ENCODE data around the gene SDHAF4.
"Not testable (repeated sequence)": the region's sequence is repeated elsewhere in the genome, so short reads cannot be mapped to it uniquely, and the experiment has no call there.

The SDHAF4 gene

DNA sequence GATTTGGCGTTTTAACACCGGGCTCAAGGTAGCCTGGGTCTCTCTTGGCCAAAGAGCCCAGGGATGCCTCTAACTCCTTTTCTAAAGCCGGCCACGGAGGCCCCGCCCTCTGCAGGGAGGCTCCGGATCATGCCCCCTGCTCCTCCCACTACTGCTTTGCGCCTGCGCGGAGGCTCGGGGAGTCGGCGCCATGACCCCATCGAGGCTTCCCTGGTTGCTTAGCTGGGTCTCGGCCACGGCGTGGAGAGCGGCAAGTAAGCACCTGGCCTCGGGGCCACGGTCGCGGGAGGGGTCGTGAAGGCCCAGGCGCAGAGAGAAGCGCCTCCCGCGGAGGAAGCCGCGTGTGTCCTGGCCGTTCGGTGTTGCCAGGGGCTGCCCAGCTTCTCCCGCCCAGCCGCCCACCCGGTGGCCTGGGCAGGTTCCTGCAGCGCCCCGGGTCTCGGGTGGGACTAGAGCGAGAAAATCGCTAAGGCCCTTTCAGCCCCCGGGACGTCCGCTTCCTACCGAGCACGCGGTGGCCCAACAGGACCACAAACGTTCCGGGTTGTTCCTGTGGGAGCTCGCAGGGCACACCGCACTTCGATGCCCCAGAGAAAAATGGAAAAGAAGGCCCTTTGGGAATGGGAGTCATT is at the start of gene SDHAF4:
TSS of gene SDHAF4 (plus strand) at position 180 of the 632 bp plus-strand sequence. CDS start at position 191, 11 bp downstream.
- DNase-seq = peak; percentile 77

- no peak for DNase-seq
Measured at GRCh38 chr6:70518723-70519122, 48.0 kb upstream of the SDHAF4 start.

GRCh38 chr6:70520575-70520974 is 46.2 kb upstream of the SDHAF4 start:
- peak; percentile 6 for DNase-seq

GRCh38 chr6:70524721-70525286 is 41.9 kb upstream of the SDHAF4 start:
- no peak for DNase-seq

DNA sequence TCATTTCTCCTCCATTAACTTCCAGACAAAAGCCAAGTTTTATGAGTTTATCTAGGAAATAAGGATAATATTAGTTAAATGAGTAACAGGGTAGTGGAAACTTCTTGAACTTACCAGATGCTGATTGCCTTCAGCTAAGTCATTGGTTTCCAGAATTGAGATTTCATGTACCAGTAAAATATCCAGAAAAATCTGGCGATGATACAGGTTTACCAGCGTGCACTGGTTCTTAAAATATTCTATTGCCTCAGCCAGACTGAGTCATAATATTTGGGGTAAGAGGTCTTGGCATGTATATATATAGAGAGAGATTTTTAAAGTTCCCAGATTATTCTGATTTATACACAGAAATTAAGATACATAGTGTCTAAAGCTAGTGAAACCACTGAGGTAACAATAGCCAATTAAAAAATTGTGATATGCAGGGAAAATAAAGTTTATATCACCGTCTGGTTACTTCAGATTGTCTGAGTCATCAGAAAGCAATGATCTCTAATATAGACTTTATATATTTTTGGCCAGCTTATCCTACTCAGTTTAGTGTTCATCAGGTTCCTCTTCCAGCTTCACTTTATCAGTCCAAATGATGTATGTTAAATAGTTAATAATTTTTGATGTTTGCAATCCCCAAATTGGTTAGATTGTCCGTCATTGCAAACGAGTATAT is 39.5 kb upstream of the SDHAF4 start:
- DNase-seq = no peak

GRCh38 chr6:70530023-70530422 is 36.7 kb upstream of the SDHAF4 start:
- no peak for DNase-seq

- DNase-seq = no peak
Measured at GRCh38 chr6:70531133-70531532, 35.6 kb upstream of the SDHAF4 start.

- DNase-seq = no peak
Measured at GRCh38 chr6:70537266-70537665, 29.5 kb upstream of the SDHAF4 start.

GRCh38 chr6:70538376-70538775 is 28.4 kb upstream of the SDHAF4 start:
- no peak for DNase-seq

DNA sequence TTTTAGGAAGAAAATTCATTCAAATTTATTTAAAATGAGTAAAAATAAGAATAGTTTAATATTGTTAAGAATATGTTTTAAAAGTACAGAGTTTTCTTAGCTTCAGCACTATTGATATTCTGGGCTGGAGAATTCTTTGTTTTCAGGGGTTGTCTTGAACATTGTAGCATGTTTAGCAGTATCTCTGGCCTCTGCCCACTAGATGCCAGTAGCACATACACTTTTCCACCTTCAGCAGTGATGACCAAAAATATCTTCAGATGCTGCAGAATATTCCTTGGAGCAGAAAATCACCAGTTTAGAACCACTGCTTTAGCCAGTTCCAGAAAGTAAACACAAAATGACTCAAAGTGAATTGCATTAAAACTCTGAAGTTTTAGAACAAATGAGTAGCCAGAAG is 19.4 kb upstream of the SDHAF4 start:
- no peak for DNase-seq

- no peak for DNase-seq
Measured at GRCh38 chr6:70547905-70548304, 18.8 kb upstream of the SDHAF4 start.

GRCh38 chr6:70549327-70549726 is 17.4 kb upstream of the SDHAF4 start:
- DNase-seq = no peak

- no peak for DNase-seq
Measured at GRCh38 chr6:70551566-70551965, 15.2 kb upstream of the SDHAF4 start.

DNA sequence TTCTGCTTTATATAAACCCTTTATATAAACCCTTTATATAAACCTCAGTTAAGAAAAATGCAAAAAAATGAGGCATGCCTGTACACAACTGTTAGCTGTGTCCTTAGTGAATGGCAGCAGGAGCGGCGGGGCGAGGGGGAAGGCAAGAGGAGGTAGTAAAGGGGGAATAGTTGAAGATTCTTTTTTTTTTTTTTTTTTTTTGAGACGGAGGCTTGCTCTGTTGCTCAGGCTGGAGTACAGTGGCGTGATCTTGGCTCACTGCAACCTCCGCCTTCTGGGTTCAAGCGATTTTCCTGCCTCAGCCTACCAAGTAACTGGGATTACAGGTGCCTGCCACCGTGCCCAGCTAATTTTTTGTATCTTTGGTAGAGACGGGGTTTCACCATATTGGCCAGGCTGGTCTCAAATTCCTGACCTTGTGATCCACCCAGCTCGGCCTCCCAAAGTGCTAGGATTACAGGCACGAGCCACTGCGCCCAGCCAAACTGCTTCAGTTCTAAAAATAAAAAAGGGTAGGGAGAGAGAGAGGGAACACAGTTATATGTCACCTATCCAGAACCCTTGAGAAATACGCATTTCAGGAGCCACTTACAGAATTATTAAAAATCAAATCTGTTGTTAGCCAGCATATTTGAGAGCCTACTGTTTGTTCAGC is 14.3 kb upstream of the SDHAF4 start:
- not testable (repeated sequence) for DNase-seq

- DNase-seq = no peak
Measured at GRCh38 chr6:70552974-70553373, 13.8 kb upstream of the SDHAF4 start.

DNA sequence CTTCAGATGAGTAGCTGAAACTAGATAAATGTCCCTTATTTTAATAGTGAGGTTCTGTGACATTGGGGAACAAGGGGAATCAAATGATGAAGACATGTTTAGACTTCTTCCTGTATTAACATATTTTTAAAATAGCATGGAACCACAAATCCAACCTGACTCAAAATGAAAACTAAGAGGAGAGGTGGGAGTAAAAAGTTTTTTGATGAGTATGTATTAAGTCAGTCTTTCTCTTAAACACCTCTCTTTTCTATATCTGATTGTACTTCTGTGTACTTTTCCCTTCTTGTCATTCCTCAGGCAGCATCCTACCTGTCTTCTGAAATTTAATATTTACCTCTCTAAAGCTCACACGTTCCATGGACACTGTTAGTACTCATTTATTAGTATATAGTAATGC is 8.7 kb upstream of the SDHAF4 start:
- DNase-seq = no peak

- not testable (repeated sequence) for DNase-seq
Measured at GRCh38 chr6:70562401-70562800, 4.3 kb upstream of the SDHAF4 start.

DNA sequence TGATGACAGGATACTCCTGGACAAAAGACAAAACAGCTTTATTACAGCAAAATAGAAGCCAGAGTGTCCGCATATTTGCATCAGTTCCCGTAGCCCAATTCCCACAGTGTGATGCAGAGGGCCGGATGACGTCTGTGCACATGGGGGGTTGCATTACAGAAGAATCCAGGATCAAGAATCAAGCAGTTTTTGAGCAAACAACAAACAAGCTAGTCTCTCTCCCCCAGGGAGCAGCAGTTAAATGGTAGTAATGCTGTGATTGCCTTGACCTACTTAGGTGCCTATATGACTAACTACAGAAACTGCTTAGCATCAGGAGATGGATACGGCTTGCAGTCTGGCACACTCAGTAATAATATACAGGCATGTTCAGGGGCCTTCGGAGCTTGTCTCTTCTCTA is 3.2 kb upstream of the SDHAF4 start:
- no peak for DNase-seq

DNA sequence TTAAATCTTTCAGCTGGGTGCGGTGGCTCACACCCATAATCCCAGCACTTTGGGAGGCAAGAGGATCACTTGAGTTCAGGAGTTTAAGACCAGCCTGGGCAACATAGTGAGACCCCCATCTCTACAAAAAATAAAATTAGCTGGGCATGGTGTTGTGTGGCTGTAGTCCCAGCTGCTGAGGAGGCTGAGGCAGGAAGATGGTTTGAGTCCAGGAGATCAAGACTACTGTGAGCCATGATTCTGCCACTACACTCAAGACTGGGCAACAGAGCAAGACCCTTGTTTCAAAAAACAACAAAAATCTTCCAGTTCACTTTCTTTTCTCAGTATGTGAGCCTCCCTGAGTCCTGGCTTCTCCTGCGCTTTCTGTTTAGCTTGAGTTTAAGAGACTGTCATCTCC is 7.9 kb downstream of the SDHAF4 start:
- no peak for DNase-seq

GRCh38 chr6:70575899-70576495 is 9.3 kb downstream of the SDHAF4 start:
- no peak for DNase-seq

GRCh38 chr6:70586114-70586513 is 19.4 kb downstream of the SDHAF4 start:
- DNase-seq = no peak

DNA sequence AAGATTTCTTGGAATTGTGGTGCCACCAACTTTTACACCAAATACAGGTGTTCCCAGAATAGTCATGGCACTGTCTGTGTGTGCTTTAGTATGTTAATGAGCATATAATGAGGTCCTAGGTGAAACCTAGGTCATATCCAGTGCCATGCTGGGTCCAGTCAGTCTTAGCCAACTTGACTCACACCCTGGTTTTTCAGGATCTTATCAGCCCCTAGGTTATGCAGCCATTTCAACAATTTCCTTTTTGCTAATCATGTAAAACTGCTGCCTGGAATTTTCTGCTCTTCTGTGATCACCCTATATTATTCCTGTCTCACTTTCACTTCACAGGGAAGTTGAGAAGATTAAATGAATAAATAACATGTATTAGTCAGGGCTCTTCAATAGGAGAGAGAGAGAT is 23.7 kb downstream of the SDHAF4 start:
- no peak for DNase-seq

DNA sequence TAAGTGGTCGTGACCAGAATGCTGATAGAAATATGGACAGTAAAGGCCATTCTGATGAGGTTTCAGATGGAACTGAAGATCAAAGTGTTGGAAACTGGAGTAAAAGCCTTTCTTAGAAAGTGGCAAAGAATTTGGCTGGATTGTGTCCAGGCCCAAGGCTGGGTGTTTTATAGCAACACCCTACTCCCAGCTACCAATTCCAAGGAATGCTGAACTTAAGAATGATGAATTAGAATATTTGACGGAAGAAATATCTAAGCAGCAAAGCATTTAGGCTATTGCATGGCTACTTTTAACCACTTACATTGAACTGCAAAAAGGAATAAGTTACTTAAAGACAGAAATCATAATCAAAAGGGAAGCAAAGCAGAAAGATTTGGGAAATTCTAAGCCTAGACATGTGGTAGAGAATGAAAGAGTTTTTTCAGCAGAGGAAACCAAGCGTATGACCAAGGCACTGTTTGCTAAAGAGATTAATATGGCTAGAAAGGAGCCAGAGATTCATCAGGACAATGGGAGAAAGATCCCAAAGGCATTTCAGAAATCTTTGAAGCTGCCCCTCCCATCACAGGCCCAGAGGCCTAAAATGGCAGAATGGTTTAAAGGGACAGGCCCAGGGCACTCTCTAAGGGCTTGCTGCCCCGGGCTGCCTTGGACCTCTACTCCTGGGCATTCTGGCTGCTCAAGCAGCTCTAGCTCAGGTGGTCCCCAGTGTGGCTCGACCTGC is 25.8 kb downstream of the SDHAF4 start:
- no peak for DNase-seq
